ENCODE results near the gene ATP9A. TPM values are rescaled to one million over a fixed set of nuclear protein-coding genes. Genes with fewer than 3 reads are reported as not detected.
A peak's percentile ranks its signal among the peaks of the same experiment; 100 is the strongest.

Gene ATP9A
- polyA plus RNA-seq, 1 donor (not counting 4 experiments of a cell fraction or from before 2014, with no cell fraction given): 5.8 TPM

- Histone ChIP-seq H3K9ac (ENCODE audit: control insufficient read depth, extremely low read depth, insufficient read depth, low read length) (no peak overlapping the region), H3K9me1 (ENCODE audit: control insufficient read depth, extremely low read depth, insufficient read depth, low read length) (no peaks in the 10 kb centered on the region), H3K27me3 (ENCODE audit: control insufficient read depth, extremely low read depth, insufficient read depth, low read length) (peaks cover 56% of the 10 kb centered on the region), H3K9me3 (ENCODE audit: control insufficient read depth, low read depth, low read length) (no peaks in the 10 kb centered on the region), H3K4me1 (ENCODE audit: control insufficient read depth, extremely low read depth, insufficient read depth, low read length) (peaks cover 25% of the 10 kb centered on the region), H3K36me3 (ENCODE audit: control insufficient read depth in 2 of 2, extremely low read depth in 1 of 2, insufficient read depth in 2 of 2, low read length in 2 of 2) (no peaks in the 10 kb centered on the region), H3K79me2 (ENCODE audit: control insufficient read depth, insufficient read depth, low read length) (no peaks in the 10 kb centered on the region), H4K20me1 (ENCODE audit: control insufficient read depth, extremely low read depth, insufficient read depth, low read length) (no peaks in the 10 kb centered on the region), H3K27ac (ENCODE audit: control insufficient read depth, insufficient read depth, low read length) (no peak overlapping the region), H2AFZ (ENCODE audit: control insufficient read depth, low read length) (no peak overlapping the region), H3K4me2 (ENCODE audit: control insufficient read depth, extremely low read depth, insufficient read depth, low read depth, low read length) (no peak overlapping the region), H3K4me3 (ENCODE audit: control insufficient read depth in 2 of 3, extremely low read depth in 1 of 3, insufficient read depth in 2 of 3, low read depth in 1 of 3, low read length in 3 of 3) (no peak overlapping the region)
- dilution Hi-C loops (cut with MboI; ENCODE audit: extremely low pct_ligation_motif_present, low sequenced_read_pairs): no loop called here
- no peak for DNase-seq (ENCODE audit: low read depth, low spot score)
- no peak for FAIRE-seq
- no peak for TF ChIP-seq EZH2 (IDR thresholded peaks at IDR 0.05; ENCODE audit: low read length)
- no peak for TF ChIP-seq CTCF (optimal IDR thresholded peaks at IDR 0.05 in 1 of 3, IDR thresholded peaks at IDR 0.05 in 1 of 3, conservative IDR thresholded peaks at IDR 0.05 in 1 of 3; ENCODE audit: extremely low read depth in 1 of 3, insufficient read depth in 2 of 3, low read length in 3 of 3)
Measured at GRCh38 chr20:51560042-51560441, 208.1 kb downstream of the ATP9A start.

- Histone ChIP-seq H3K9ac (ENCODE audit: control insufficient read depth, extremely low read depth, insufficient read depth, low read length) (peak overlapping the region; percentile 37), H2AFZ (ENCODE audit: control insufficient read depth, low read length) (peak overlapping the region; percentile 6), H3K4me3 (ENCODE audit: control insufficient read depth in 2 of 3, extremely low read depth in 1 of 3, insufficient read depth in 2 of 3, low read depth in 1 of 3, low read length in 3 of 3) (no peak overlapping the region), H4K20me1 (ENCODE audit: control insufficient read depth, extremely low read depth, insufficient read depth, low read length) (no peaks in the 10 kb centered on the region), H3K9me3 (ENCODE audit: control insufficient read depth, low read depth, low read length) (no peaks in the 10 kb centered on the region), H3K27ac (ENCODE audit: control insufficient read depth, insufficient read depth, low read length) (no peak overlapping the region), H3K79me2 (ENCODE audit: control insufficient read depth, insufficient read depth, low read length) (no peaks in the 10 kb centered on the region), H3K36me3 (ENCODE audit: control insufficient read depth in 2 of 2, extremely low read depth in 1 of 2, insufficient read depth in 2 of 2, low read length in 2 of 2) (no peaks in the 10 kb centered on the region), H3K4me2 (ENCODE audit: control insufficient read depth, extremely low read depth, insufficient read depth, low read depth, low read length) (peak overlapping the region; percentile 64), H3K27me3 (ENCODE audit: control insufficient read depth, extremely low read depth, insufficient read depth, low read length) (peaks cover 9% of the 10 kb centered on the region), H3K4me1 (ENCODE audit: control insufficient read depth, extremely low read depth, insufficient read depth, low read length) (peaks cover 10% of the 10 kb centered on the region), H3K9me1 (ENCODE audit: control insufficient read depth, extremely low read depth, insufficient read depth, low read length) (no peaks in the 10 kb centered on the region)
- peak; percentile 75 for DNase-seq (ENCODE audit: low read depth, low spot score)
- peak; percentile 44 for FAIRE-seq
- dilution Hi-C loops (cut with MboI; ENCODE audit: extremely low pct_ligation_motif_present, low sequenced_read_pairs): no loop called here
- TF ChIP-seq EZH2 (IDR thresholded peaks at IDR 0.05; ENCODE audit: low read length) (no peak), CTCF (optimal IDR thresholded peaks at IDR 0.05 in 1 of 3, IDR thresholded peaks at IDR 0.05 in 1 of 3, conservative IDR thresholded peaks at IDR 0.05 in 1 of 3; ENCODE audit: extremely low read depth in 1 of 3, insufficient read depth in 2 of 3, low read length in 3 of 3) (no peak)
Measured at GRCh38 chr20:51554538-51555165, 213.5 kb downstream of the ATP9A start.
